TTC549 (cell line): ENCODE results near the gene PTPRD.

Experiments
- FAIRE-seq: peaks from 2 replicates; lab custom pipeline; 2012; peaks lifted over from hg19 to GRCh38; lab: Jason Lieb, UNC

The PTPRD gene

GRCh38 chr9:10148796-10149195, 464.0 kb downstream of the PTPRD start:
- FAIRE-seq, result no peak

GRCh38 chr9:10146517-10147331, 466.1 kb downstream of the PTPRD start:
- FAIRE-seq, result no peak

GRCh38 chr9:10144355-10144754, 468.4 kb downstream of the PTPRD start:
- FAIRE-seq, result no peak

- FAIRE-seq, result no peak
Observed at GRCh38 chr9:10135553-10135952, 477.2 kb downstream of the PTPRD start.

- FAIRE-seq, result no peak
Observed at GRCh38 chr9:10134266-10134665, 478.5 kb downstream of the PTPRD start.

- no peak for FAIRE-seq
Observed at GRCh38 chr9:10130061-10130675, 482.6 kb downstream of the PTPRD start.

GRCh38 chr9:10127867-10128266, 484.9 kb downstream of the PTPRD start:
- FAIRE-seq, result no peak

- FAIRE-seq, result no peak
Observed at GRCh38 chr9:10112798-10113197, 500.0 kb downstream of the PTPRD start.

DNA sequence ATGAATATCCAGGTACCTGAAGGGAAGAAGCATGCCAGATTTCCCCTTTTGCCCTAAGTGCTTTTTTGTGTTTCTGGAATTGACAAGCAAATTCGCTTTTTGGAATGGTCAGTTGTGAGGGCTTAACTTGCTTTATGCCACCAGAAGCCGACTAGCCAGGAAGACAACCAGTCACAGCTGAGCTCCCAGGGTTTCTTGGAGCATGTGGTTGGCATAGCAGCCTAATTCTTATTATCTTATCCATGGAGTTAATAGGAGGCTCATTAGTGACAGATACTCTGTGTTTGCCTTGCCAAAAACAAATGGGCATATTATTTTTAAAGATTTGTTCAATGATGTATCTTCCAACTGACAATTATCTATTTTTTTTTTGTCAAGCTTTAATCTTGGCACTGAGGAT, 500.7 kb downstream of the PTPRD start:
- no peak for FAIRE-seq

DNA sequence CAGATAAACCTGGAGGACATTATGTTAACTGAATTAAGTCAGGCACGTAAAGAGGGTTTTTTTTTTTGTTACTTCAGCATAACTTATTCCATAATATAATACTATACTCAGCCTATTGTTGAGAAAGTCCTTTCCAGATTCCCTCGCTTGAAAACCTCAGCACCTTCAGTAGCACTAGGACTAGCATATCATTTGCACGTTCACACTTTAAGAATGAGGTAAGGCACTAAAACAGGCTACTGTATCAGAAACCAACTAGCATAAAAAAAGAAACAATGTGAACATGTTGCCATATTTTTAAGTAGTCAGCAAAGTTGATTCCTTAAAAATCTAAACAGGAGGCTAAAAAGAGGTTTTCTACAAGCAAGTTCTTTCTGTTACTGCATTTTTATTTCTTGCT, 504.0 kb downstream of the PTPRD start:
- FAIRE-seq, result no peak

- FAIRE-seq, result no peak
Observed at GRCh38 chr9:10104774-10105173, 508.0 kb downstream of the PTPRD start.

DNA sequence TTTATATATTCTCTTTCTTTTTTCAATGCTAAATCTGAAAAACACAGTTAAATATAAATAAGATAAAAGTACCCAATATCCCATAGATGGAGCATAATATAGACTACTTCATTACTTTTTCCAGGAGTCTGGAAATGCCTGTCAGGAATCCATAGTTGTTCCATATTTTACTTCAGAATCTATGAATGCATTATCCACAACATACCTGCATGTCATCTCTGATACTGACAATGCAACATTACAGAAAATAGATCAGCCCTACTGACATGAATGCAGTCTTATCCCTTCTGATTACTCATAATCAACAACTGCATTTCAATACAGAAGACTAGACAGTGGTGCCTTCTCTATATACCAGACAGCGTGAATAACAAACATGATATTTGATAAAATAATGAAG, 517.6 kb downstream of the PTPRD start:
- no peak for FAIRE-seq

DNA sequence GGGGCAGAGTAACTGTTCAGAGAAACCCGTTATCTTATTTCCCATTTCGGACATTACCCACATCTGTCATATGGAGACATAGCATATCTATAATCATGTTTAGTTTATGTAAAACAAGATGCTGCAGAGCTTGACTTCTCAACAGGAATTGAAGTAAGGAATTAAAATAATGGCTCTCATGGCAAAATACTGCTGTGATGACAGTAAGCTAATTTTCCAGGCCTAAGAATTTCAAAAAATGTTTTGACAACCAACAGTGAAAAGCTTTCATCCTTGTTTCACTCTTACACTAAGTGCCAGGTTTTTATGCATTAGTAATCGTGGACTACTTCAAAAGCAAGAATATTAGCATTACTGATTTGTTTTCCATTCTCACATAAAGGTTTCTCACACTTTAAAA, 518.2 kb downstream of the PTPRD start:
- no peak for FAIRE-seq

DNA sequence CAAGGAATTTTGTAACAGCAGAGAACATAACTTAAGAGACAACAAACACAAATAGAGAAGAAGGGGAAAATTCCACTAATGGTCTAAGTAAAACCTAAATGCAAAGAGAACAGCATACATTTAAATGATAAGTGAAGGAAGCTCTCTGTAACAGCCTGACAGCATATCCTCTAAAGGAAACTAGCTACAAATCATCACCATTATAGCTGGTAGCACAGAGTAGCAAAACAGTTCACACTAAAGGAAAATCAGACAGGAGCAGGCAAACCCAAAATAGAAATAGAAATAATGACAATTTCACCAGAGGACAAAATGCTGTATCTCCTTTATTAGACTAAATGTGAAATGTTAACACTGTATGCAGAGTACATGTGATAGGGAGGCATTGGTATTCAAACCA, 532.8 kb downstream of the PTPRD start:
- no peak for FAIRE-seq

DNA sequence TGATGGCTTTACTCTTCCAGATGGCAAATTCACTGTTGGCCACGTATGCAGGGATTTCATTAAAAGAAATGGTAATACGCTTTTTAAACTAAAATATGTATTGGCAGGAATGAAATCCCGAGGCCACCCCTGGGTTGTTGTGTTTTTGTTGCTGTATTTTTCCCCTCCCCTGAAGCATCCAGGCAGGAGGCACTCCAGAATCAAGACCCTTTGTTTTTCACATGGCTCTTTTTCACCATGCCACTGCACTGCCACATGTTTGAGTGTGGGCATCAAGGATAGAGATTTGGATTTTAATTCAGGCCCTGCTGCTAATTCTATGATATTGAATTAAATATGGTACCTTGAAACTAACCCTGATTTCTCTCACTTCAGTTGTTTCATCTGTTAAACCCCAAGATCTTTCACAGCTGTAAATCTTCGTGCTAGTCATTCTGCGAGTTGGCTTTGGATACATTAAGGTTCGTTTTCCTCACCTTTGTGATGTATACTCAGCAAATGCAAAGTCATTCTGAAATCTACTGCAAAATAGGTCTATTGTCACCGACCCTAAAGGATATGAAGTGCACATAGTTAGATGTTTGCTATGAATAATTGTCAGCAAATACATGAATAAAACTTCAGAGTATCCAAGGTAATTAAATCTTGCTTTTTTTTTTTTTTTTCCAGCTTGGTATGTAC, 533.4 kb downstream of the PTPRD start:
- FAIRE-seq, result no peak

DNA sequence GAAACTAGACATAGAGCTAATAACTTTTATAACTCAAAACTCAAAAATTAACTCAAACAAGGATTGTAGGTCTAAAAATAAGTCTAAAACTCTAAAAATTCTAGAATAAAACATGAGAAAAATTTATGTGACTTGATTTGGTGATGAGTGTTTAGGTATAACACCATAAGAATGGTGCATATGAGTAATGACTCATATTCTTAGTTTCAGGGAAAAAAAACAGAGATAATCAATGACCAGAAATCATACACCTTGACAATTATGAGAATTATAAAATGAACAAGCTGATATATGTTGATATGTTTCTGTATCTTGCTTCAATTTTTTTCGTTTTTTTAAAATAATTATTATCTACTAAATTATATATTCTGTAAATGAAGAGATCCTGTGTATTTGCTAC, 541.2 kb downstream of the PTPRD start:
- no peak for FAIRE-seq

GRCh38 chr9:10062629-10063395, 550.0 kb downstream of the PTPRD start:
- no peak for FAIRE-seq

- FAIRE-seq, result no peak
Observed at GRCh38 chr9:10059044-10059443, 553.8 kb downstream of the PTPRD start.

DNA sequence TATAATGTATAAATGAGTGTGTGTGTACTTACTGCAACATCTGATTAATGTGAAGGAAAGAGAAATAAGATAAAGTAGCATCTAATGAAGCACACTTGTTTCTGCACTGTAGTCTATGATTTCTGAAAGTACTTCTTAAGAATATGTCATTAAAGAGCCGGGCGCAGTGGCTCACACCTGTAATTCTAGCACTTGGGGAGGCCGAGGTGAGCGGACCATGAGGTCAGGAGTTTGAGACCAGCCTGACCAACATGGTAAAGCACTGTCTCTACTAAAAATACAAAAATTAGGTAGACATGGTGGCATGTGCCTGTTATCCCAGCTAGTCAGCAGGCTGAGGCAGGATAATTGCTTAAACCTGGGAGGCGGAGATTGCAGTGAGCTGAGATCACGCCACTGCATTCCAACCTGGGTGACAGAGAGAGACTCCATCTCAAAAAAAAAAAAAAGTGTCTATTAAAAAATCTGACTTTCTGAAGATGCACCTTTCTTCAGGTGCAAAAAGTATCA, 556.9 kb downstream of the PTPRD start:
- no peak for FAIRE-seq

GRCh38 chr9:10054456-10054855, 558.3 kb downstream of the PTPRD start:
- FAIRE-seq, result no peak

- FAIRE-seq, result no peak
Observed at GRCh38 chr9:10052916-10053315, 559.9 kb downstream of the PTPRD start.

DNA sequence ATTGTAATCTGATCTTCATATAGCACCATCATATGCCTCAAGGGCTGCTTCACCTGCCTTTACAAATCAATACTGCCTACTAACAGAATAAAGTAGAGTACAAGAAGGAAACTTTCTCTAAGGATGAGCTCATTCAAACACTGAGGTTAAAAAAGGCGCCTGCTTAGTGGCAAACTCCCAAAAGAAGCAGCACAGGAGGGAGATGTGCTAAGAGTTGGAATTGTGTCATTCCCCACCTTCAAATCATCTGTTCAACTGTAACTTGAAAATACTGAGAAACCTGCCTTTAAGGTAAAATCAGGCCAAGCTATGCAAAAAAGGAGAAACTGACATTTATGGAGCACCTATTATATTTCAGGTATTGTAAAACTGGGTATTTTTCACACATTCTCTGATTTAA, 560.6 kb downstream of the PTPRD start:
- no peak for FAIRE-seq

DNA sequence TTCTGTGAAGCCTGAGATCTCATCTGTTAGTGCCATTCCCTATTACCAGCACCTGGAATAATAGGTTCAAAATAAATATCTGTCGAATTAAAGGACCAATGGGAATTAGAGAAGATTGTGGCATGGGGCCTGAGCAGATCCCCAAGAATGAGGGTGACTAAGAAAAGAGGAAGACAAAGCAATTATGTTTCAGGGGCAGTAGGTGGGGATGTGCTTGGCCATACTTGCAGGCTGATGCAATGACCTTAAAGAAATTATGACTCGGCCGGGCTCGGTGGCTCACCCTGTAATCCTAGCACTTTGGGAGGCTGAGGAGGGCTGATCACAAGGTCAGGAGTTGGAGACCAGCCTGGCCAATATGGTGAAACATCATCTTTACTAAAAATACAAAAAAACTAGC, 562.8 kb downstream of the PTPRD start:
- FAIRE-seq, result no peak
